Measurements from ENCODE around the gene RSPO3. TPM values are rescaled to one million over a fixed set of nuclear protein-coding genes. Genes with fewer than 3 reads are reported as not detected.

RSPO3 gene
- polyA plus RNA-seq, 1 of the 3 experiments (the other 2 are of a cell fraction), result not detected

- TF ChIP-seq ZBTB33 (IDR thresholded peaks at IDR 0.05; ENCODE audit: borderline replicate concordance, low read depth), result no peak
- TF ChIP-seq REST (IDR thresholded peaks at IDR 0.05; ENCODE audit: low read depth, low read length), result no peak
- no peak for TF ChIP-seq NRF1 (IDR thresholded peaks at IDR 0.05; ENCODE audit: low read depth, low read length)
- no peak for TF ChIP-seq TCF12 (IDR thresholded peaks at IDR 0.05)
Measured at GRCh38 chr6:127102859-127103258, 15.6 kb upstream of the RSPO3 start (continued).

- H3K4me3 ChIP-seq (ENCODE audit: low read depth in 2 of 2, low read length in 1 of 2), result no peak overlapping the region
- no peaks in the 10 kb centered on the region for H3K79me2 ChIP-seq (ENCODE audit: insufficient read depth)
- no peaks in the 10 kb centered on the region for H3K9me3 ChIP-seq
- no peak for TF ChIP-seq CHD2 (IDR thresholded peaks at IDR 0.05; ENCODE audit: low read length, partially characterized antibody)
- no peak for TF ChIP-seq IRF3 (IDR thresholded peaks at IDR 0.05; ENCODE audit: low read depth, low read length)
- peaks cover 21% of the 10 kb centered on the region; the same call in 1 of the 2 replicates for H3K27me3 ChIP-seq (ENCODE audit: insufficient read depth)
- 0% methylated on average over 2 of the region's 2 CpGs for WGBS (ENCODE audit: low lambda C conversion rate)
- POLR2A ChIA-PET, result no interaction called here
- H3K4me1 ChIP-seq (ENCODE audit: control insufficient read depth in 1 of 2, insufficient read depth in 2 of 2, low read depth in 1 of 2, low read length in 1 of 2), result no peaks in the 10 kb centered on the region
- CTCF ChIA-PET, result no interaction called here
- no peak for DNase-seq
- H4K20me1 ChIP-seq (ENCODE audit: insufficient read depth), result no peaks in the 10 kb centered on the region
- H3K9ac ChIP-seq, result no peak overlapping the region
- no peaks in the 10 kb centered on the region for H3K9me2 ChIP-seq
- no peak overlapping the region for H3K4me2 ChIP-seq
- no peaks in the 10 kb centered on the region for H3F3A ChIP-seq (replicated peaks; ENCODE audit: insufficient read depth)
- H3K36me3 ChIP-seq (replicated peaks in 1 of 2; ENCODE audit: control insufficient read depth in 1 of 2, insufficient read depth in 2 of 2, low read length in 1 of 2), result no peaks in the 10 kb centered on the region
- no peak overlapping the region for H3K27ac ChIP-seq (ENCODE audit: low read depth in 2 of 2, low read length in 1 of 2)
- H2AFZ ChIP-seq (ENCODE audit: low read depth), result no peak overlapping the region
Measured at GRCh38 chr6:127103482-127103881, 15.0 kb upstream of the RSPO3 start.

- no peak overlapping the region for H3K4me3 ChIP-seq (ENCODE audit: low read depth in 2 of 2, low read length in 1 of 2)
- no peaks in the 10 kb centered on the region for H3K79me2 ChIP-seq (ENCODE audit: insufficient read depth)
- no peak overlapping the region for H3K27ac ChIP-seq (ENCODE audit: low read depth in 2 of 2, low read length in 1 of 2)
- H4K20me1 ChIP-seq (ENCODE audit: insufficient read depth), result no peaks in the 10 kb centered on the region
- H3K9me3 ChIP-seq, result no peaks in the 10 kb centered on the region
- CTCF ChIA-PET, result no interaction called here
- no peak overlapping the region for H2AFZ ChIP-seq (ENCODE audit: low read depth)
- H3K9me2 ChIP-seq, result no peaks in the 10 kb centered on the region
- no peak for DNase-seq
- H3K4me1 ChIP-seq (ENCODE audit: control insufficient read depth in 1 of 2, insufficient read depth in 2 of 2, low read depth in 1 of 2, low read length in 1 of 2), result no peaks in the 10 kb centered on the region
- no peaks in the 10 kb centered on the region for H3F3A ChIP-seq (replicated peaks; ENCODE audit: insufficient read depth)
- H3K9ac ChIP-seq, result no peak overlapping the region
- no peaks in the 10 kb centered on the region for H3K36me3 ChIP-seq (replicated peaks in 1 of 2; ENCODE audit: control insufficient read depth in 1 of 2, insufficient read depth in 2 of 2, low read length in 1 of 2)
- TF ChIP-seq NRF1 (IDR thresholded peaks at IDR 0.05; ENCODE audit: low read depth, low read length), result no peak
- peaks cover 6% of the 10 kb centered on the region; the same call in 1 of the 2 replicates for H3K27me3 ChIP-seq (ENCODE audit: insufficient read depth)
- no peak overlapping the region for H3K4me2 ChIP-seq
- POLR2A ChIA-PET, result no interaction called here
Measured at GRCh38 chr6:127107916-127108315, 10.6 kb upstream of the RSPO3 start.
